GM11168 (cell line): ENCODE measurements around the gene GJC2.

Experiments
- in situ Hi-C: fragments of 300-500 bp; cut with MboI; formaldehyde crosslinking; loops from one replicate; pipeline ENCODE4 v1.12.0; 2022; ENCODE audit warnings: low sequenced_read_pairs; ENCODE audit not compliant: unreplicated experiment

GJC2 gene

DNA sequence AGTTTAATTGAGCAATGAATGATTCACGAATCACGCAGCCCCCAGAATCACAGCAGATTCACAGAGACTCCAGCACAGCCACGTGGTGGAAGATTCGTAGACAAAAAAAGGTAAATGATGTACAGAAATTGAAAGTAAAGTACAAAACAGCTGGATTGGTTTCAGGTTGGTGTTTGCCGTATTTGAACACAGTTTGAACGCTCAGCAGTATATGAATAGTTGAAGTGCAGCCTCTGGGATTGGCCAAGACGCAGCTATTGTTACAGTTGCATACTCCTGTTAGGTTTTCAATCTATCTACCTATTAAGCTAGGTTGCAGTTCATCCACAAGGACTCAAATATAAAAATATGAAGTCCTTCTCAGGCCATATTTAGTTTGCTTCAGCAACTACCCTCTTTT lies 37.6 kb upstream of the GJC2 start:
- in situ Hi-C loops = no loop called here

DNA sequence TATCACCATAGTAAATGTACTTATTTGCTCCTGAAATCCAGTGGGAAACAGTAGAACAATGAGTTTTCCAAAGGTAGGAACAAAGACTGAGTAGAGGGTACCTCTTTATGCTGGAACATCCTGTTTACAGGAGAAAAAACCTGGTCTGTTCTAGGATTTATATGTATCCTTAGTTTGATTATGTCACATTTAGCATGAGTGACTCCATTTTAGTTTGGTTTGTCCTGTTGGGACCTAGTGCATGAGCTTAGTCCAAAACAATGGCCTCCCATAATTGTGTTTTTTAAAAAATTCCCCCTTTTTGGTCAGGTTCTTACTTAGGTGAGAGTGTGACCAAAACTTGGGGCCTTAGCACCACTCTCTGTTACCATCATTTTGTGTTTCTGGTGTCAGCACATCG lies 37.1 kb upstream of the GJC2 start:
- in situ Hi-C loops = no loop called here

DNA sequence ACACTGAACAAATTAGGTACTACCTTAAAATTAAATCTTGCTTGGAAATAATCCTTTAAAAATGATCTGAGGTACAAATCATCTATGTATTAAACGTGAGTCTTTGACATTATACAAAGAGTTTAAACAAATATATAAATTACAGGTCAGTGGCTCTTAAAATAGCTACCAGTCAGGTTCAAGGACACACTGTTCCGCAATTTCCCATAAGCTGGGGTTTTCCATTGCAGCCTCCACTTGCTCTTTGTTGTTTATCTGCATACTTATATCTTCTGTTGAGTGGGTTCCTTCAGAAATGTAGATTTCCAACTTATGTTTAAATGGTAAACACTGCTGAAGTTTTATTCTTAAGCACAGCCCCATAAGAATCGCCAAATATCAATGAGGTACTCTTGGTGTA lies 34.9 kb upstream of the GJC2 start:
- in situ Hi-C loops = no loop called here

DNA sequence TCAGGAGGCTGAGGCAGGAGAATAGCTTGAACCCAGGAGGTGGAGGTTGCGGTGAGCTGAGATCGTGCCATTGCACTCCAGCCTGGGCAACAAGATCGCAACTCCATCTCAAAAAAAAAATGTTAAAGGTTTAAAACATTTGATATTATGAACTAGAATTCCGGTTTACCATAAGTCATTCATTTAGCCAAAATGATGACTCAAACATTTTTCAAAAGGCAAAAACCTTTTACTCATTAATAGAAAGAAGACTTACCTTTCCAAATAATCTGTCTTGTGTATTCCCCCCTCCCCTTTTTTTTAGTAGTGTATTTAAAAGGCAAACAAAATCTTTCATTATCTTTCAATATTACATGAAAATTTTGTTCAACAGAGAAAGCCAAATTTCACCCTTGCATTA lies 32.4 kb upstream of the GJC2 start:
- in situ Hi-C loops = no loop called here

DNA sequence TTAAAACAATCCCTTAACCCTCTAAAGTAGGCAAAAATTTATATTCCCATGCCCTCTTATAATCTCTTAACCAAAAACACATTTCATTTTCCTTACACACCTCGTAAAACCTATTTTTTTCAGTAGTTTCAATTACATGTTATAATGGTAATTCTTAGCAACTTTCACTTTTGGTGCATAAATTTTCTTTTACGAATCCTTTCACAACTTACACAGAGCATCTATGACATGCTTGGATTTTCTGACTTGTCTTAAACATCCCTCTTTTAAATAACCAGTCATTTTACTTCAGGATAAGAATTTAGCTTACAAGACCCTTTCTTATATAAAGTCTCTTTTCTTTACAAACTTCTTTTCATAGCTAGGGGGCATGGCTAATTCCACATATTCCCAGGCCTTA lies 31.7 kb upstream of the GJC2 start:
- in situ Hi-C loops = no loop called here

DNA sequence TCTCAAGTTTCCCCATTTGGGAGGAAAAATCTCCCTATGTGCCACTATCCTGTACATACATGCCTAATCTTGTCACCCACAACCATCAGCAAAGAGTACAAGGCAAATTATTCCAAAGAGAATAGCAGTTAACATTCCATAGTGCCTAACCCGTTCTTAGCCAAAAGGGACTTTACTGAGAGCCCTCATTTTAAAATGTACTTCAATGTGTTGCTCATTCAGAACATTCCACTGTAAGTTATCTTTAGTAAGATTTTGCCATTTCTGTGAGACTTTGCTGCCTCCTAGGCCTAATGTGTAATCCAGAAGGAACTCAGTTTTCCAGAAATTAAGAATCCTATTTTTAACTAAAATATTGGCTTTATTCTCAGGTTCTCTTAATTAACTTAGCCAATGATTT lies 29.4 kb upstream of the GJC2 start:
- in situ Hi-C loops = no loop called here

DNA sequence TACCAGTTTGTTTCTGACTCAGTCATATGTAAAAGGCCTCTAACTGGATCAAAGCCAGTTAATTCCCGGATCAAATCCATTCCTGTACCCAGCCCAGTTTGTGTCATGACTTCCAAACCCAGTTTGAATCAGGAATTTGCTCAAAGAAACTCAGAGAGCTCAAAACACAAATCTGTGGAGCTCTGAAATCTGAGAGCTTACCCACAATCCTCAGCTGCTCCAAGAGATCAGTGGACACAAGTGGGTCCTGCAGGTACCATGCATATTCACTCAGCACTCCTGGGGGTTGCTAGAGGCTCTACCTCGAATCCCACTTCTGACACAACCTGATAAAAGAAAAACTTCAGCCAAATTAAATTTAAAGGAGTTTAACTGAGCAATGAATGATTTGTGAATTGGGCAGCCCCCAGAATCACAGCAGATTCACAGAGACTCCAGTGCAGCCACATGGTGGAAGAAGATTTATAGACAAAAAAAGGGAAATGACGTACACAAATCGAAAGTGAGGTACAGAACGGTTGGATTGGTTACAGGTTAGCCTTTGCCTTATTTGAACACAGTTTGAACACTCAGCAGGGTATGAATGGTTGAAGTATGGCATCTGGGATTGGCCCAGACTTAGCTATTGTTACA lies 28.8 kb upstream of the GJC2 start:
- in situ Hi-C loops = no loop called here

DNA sequence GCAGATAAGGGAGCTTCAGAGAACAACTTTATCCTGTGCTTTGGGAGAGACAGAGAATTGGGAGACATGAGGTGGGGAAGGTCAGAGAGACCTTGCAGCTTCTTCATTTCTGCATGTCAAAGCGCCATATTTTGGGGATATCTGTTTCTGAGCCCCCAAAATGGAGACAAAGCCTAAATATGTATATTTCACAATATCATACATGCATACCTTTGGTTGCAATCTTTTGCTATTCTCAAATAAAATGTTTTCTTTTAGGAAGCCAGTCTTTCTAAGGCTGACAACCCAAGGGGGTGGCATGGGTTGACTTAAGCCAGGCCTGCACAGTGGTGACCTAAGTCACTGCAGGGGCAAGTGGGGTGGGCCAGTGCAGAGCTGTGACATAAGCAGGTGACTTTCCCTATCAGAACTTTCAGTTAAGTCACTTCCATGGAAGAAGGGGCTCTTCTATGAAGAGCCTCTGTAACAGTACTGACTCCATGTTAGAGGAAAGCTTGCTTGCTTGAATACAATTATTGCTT lies 26.7 kb upstream of the GJC2 start:
- in situ Hi-C loops = no loop called here

DNA sequence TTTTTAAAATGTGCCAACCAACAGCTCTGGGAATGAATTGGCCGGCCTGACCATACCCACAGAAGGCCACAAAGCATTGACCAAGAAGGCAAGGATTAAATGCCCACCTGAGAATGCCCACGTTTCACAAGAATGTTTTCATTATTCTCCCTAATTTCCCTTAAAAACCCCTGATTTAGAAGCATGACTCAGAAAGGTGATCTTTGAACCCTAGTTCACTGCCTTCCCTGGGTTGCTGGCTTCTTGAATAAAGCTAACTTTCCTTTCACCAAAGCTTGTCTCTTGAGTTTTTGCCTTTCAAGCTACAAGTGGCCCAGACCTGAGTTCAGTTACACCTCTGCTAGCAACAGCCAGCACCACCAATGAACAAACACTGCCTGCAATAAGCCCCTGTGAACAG lies 26.2 kb upstream of the GJC2 start:
- in situ Hi-C loops = no loop called here

DNA sequence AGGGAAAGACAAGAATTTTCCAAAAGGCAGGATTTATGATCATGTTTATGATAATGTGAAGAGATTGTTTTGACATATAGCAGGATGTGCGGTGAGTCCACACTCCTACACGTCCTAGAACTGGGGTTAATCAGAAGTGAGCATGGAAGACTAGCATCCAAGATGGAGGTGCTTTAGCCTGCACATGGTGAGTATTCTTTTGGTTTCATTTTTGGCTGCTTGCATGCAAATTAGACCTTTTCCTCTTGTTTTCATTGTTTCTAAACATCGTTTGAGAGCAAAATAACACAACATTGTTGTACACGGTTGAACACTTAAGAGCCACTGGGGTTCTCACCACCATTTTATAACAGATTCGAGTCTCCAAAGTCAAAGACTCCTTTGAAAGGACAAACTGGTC lies 24.5 kb upstream of the GJC2 start:
- in situ Hi-C loops = no loop called here

DNA sequence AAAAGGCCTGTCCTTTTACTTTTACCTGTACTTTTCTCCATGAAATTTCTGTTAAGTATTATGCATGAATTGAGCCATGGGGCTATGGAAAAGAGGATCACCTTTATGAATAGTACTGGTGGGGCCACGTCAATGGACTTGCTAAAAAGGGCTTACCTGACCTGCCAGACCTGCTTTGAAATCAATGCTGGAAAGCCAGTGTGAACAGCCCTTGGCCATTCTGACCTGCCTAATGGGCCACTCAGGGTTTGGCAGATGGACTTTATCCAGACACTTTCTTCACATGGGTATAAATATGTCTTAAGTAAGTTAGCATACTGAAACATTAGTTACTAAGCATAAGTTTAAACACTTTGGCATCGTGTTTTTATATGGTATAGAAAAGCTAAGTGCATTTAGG lies 18.0 kb upstream of the GJC2 start:
- in situ Hi-C loops = loop anchor here (5.0 kb wide), 1 partner anchor 36 kb away; the partner anchor contains the start of gene IBA57

DNA sequence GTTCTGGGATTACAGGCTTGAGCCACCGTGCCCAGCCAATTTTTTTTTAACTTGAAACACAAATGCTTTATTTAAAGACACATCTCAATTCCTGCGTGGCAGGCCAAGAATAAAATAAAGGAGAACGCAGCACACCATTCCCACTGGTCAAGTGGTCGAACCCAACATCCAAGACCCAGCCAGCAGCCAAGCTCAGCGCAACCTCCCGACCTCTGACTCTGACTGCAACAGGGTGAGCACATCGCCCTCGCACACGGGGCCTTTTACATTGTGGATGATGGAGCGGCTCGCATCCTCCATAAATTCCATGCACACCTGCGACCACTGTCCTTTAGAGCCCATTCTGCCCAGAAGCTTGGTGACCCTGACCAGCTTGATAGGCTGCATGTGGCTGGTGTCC lies 15.1 kb upstream of the GJC2 start:
- in situ Hi-C loops = loop anchor here (5.0 kb wide), 1 partner anchor 33 kb away; the partner anchor contains the start of gene IBA57

DNA sequence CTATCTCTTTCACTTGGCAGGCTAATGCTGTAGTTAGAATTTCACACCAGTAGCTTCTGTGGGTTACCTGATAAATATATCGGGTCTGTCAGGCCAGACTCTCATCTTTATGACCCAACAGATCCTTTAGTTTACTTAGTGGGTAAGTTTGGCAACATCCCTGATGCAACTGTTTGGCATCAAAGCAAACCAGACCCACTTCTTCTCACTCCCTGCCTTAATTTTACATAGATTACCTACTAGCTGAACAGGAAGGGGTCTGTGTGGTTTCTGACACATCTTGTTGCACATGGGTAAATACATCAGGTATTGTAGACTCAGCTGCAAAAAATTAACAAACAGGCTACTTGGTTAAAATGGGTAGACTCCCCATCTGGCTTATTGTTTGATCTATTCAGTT lies 12.8 kb upstream of the GJC2 start:
- in situ Hi-C loops = no loop called here

DNA sequence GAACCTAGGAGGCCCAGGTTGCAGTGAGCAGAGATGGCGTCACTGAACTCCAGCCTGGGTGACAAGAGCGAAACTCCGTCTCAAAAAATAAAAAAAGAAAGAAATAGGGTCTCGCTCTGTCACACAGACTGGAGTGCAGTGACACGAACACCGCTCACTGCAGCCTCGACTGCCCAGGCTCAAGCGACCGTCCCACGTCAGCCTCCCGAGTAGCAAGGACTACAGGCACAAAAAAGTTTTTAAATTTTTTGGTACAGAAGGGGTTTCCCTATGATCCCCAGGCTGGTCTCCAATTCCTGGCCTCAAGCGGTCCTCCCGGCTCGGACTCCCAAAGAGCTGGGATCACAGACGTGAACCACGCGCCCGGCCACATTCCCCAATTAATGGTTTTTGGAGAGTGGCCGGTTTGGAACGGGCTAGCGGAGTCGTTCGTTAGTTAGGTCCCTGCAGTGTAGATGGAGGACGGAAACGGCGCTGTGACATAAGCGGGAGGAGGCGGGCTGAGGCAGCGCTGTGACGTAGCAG lies 10.3 kb upstream of the GJC2 start:
- in situ Hi-C loops = no loop called here

DNA sequence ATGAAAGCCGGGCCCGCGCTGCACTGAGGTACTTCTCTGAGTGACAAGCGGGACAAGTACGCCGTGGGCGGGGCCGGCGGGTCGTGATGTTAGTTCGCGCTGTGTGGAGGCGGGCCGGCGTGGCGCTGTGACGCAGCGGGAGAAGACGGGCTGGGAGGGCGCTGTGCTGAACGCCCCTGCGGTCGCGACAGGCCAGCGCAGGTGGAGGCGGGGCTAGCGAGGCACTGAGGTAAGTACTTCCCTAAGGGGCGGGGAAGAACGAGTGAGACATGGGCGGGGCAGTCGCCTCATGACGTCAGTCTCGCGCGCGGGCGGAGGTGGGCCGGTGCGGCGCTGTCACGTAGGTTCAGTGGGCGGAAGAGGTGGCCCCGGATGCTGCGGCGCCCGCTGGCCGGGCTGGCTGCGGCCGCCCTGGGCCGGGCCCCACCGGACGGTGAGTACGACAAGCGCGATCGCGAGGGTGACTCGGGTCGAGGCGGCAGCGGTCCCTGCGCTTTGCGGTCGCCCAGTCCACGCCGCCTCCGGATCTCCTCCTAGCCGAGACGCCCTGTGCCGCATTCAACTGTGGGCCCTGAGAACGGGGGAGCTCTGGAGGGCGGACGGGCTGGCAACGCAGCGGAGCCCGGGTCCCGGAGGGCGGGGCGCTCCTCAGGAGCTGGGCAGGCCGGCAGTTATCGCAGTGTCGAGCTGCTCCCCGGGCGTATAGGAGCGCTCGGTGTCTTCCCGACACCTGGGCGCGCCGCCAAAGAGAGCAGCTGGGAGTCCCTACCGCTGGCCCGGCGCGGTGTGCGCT lies 9.6 kb upstream of the GJC2 start, which contains the start of gene GUK1:
Gene GUK1 (plus strand): TSS at position 349 of the 793 bp plus-strand sequence. CDS start 24 bp downstream, at position 373.
- in situ Hi-C loops = no loop called here

DNA sequence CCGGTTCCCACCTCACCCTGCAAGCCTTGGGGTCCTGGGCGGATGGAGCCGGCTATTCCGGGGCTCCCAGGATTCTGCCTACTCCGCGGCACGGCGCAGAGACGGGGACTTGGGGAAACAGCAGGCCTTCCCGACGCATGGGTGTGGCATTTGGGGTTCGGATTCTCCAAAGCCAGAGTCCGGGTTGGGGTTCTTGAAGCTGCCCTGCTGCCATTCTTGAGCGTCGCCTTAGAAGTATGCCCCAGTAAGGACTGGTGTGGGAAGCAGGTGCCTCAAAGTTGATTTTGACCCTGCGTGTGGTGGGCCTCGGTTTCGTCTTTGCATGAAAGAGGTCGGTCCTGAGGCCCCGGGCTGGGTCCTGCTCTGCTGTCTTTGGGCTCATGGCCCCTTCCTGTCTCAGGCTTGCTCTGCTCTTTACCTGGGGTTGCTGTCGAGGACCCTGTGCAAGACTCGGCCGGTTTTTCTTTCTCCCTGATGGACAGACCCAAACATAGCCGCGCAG lies 9.0 kb upstream of the GJC2 start:
- in situ Hi-C loops = no loop called here

DNA sequence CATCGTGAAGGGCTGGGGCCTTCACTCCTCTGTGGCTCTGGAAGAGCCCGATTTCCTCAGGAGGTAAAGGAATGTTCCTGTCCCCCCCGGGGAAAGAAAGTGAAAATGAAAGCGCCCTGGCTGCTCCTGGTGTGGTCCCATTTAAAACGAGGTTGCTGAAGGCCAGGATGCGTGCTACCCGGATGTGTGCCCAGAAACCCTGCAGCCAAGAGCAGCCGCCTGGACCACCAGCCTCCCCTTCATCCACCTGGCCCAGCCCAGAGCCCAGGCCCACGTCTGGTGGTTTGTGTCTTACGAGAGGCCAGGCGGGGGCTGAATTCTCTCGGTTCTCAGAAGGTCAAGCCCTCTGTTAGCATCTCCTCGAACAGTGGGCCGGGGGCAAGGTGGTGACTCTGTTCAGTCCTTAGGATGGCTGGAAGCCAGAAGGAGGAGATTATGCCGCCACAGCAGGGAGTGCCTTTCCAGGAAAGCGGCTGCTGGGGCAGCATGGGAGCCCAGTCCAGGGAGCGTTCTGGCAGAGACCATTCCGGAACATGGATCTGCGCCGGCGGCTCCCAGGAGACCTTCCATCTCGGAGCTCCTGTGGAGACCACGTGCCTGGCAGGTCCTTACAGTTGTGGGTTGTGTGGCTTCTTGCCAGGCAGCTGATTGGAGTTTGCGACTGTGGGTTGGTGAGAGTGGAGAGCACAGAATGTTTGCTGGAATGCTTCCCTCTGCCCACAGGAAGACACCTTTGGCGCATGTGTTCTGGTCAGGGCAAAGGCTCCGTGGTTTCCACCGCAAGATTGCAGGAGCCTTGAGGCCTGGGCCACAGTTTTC lies 8.3 kb upstream of the GJC2 start:
- in situ Hi-C loops = no loop called here

DNA sequence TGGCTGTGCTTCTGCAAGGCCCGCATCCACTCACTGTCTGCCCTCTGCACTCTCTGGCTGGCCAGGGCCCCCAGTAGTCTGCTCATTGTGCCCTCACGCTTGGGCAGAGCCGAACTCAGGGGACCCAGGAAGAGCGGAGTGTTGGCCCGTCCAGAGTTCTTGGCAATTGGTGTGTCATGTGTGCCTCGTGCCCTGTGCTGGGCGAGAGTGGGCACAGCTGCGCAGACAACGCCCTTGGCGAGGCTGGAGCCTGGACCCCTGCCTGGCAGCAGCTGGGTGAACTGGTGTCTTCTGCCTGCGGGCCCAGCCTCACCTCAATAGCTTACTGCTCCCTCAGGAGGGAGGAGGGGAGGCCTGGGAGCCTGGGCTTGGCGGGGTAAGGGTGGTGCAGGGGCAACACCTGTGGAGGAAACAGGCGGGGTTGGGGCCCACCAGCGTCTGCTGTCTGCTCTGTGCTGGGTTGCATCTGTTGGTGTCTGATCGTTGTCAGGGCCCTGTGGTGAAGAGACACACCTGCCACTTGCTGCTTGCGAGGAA lies 7.5 kb upstream of the GJC2 start:
- in situ Hi-C loops = no loop called here

DNA sequence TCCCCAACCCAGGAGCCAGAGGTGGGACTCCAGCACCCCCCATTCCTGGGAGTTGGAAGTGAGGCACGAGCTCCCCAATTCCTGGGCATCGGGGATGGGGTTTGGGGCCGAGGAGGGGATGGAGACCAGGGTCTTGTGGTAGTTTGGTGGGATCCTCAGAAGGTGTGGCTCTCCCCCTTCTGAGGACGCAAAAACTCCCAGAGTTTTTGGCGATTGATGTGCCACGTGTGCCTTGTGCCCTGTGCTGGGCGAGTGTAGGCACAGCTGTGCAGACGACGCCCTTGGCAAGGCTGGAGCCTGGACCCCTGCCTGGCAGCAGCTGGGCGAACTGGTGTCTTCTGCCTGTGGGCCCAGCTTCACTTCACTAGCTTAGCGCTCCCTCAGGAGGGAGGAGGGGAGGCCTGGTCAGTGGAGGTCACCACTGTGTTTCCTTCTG lies 7.0 kb upstream of the GJC2 start:
- in situ Hi-C loops = no loop called here
